Hypothalamus (tissue), 51 donors: ENCODE data around the gene MMP24.
A peak's percentile ranks its signal among the peaks of the same experiment; 100 is the strongest.

Experiments
- DNase-seq, 51 donors: peaks; one replicate each; lab custom pipeline; 2025; lab: John Stamatoyannopoulos, UW

The MMP24 gene

DNA sequence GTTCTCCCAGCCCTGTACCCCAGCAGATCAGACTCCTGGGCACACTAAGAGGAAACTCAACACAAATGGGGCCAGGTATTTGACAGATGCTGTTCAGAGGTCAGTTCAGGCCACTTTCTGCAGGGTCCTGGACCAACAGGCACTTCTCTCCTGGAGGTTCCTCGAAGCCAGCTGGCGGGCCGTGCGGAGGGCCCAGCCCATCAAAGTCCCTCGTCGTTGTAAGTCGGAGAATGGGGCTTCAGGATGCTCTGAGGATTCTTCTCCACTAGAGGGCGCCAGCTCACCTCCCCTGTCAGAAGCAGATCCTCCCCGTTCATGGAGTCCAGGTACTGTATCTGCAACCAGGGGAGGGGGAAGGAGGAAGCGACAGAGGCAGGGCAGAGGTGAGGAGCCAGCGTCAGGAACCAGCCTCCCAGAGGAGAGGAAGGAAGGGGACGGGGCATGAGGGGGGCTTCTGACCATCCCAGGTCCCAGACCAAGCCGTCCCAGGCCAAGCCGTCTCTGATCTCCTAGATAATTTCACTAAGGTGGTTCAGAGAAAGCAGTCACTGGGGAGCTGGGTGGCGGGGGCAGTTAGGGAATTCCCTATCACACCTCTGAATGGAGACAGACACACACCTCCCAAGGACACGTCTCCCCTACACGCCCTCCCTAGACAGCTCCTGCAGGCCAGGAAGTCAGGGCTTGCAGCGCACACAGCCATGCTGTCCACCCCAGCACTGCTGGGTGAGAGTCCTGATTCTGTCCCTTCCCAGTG lies 77.4 kb downstream of the MMP24 start:
- peak in 47 of 51 donors; percentile 8 to 78 (median 46) for DNase-seq

- no peak for DNase-seq
Observed at GRCh38 chr20:35304956-35305355, 78.5 kb downstream of the MMP24 start.

DNA sequence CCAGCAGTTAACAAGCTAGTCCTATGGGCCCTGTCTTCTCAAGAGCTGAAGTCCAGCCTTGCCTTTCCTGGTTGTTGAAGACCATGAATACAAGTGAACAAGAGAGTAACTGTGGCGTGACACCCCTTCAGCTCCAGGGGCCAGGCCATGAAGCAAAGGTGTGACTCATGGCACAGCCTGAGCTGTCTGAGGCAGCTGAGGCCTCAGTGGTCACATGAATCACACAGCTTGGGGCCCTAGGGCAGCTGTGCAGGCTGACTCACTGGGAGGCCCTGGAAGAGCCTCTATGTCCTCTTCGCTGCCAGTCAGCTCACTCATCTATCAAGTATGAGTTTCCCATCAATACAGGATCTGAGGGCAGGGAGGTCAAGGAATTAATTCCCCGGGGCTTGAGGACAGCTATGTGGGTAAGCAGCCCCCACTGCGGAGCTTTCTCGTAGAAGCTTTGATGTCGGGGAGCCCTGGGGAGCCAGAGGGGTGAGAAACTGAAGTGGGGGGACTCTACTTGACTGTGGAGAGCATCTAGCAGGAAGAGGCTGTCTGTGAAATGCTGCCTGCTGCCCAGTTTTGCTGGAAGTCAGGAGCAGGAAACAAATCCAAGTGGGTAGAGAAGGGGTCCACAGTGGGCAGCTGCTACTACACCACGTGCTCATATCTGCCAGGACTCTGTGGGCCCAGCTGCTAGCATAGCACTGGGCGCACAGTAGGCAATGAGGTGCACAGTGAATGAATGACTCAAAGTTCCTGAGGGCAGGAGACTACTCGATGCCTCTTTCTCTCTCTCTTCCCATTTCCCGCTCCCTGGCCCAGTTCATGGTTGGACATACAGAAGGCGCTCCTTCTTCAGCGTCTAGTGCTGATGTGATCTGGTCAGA lies 79.4 kb downstream of the MMP24 start:
- peak in 13 of 51 donors; percentile 7 to 41 (median 13) for DNase-seq

GRCh38 chr20:35306931-35307517 lies 80.5 kb downstream of the MMP24 start:
- DNase-seq: peak in 19 of 51 donors; percentile 4 to 46 (median 21)

DNA sequence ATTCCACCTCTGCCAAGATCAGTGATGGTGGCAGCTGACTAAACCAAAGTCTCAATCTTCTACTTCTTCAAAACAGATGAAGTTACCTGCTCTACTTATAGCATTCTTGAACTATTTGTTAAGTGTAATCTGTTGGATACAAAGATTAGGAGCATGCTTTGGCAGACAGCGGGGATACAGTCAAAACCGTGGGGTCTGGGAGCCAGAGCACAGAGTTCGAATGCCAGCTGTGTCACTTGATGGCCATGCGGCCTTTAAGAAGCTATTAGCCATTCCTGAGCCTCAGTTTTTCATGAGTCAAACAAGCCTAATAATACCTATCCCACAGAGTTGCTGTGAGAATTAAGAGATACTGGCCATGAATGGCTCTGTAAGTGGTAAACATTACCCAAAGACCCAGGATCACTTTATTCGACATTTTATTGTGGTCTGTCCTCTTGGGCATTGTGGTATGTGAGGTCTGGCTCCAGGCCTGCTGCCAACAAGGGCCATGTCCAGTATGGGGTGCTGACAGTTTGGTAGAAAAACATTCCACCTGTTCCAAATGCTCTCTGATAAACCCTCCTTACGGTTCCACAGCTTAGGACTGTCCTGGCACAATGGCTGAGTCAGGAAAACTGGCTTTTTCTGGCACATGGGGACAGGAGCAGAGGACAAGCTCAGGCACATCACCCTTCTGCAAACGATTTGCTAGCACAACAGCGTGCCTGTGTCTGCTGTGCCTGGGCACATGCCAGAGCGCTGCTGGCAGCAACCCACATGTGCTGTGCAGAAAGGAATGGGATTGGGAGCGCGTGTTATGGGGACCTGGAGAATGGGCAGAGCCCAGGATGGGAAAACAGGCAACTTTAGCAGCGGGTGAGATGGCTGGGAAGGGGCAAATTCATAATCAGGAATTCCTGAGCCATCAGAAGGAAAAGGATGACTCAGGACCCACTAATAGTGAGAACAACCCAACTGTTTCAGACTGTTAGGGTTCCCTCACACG lies 81.5 kb downstream of the MMP24 start:
- DNase-seq: peak in 40 of 51 donors; percentile 5 to 77 (median 46)

DNA sequence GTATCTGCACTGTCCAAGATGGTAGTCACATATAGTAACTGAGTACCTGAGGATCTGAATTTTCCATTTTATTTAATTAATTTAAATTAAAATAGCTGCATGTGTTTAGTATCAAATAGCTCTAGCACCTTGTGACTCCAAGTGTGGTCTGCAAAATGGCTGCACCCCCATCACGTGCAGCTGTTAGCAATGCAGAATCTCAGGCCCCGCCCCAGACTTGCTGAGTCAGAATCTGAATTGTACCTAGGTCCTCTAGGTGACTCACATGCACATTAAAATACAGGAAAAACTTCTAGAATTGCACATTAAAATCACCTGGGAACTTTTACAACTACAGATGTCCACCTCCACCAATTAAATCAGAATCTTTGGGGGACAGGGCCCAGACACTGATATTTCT lies 84.9 kb downstream of the MMP24 start:
- DNase-seq: no peak

- no peak for DNase-seq
Observed at GRCh38 chr20:35311822-35312221, 85.3 kb downstream of the MMP24 start.

GRCh38 chr20:35312318-35312717 lies 85.8 kb downstream of the MMP24 start:
- no peak for DNase-seq

DNA sequence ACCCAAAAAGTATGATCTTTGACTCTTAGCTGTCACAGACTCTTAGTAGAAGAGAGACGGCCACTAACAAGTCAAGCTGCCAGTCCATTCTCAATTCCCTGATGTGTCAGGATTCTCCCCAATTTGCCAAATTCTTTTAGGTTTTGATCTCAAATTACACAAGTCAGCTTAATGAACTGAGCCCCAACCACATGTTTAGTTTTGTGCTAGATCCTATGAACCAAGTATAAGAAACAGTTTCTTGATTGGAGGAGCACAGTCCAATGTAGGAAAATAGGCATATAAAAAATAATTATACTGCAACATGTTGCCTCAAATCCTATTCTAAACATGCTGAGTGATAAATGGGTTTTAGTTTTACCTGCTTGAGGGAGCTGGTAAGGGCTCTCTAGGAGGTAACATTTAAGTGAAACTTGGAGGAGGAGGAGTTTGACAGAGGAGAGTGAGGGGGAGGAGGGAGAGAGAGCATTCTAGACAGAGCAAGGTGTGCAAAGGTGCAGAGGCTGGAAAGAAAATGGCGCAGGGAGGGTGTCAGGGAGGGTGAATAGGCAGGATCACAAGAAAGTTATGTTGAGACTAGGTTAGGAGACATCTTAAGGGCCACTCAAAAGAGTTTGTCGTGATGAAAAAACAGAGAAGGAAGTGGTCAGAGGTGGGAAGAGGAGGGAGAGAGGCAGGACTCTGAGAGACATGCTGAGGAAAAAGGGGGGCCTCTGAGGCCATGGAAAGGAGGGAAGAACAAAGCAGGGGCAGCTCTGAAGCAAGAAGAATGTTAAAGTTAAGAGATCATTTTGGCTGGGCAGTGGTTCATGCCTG lies 88.5 kb downstream of the MMP24 start:
- no peak for DNase-seq

DNA sequence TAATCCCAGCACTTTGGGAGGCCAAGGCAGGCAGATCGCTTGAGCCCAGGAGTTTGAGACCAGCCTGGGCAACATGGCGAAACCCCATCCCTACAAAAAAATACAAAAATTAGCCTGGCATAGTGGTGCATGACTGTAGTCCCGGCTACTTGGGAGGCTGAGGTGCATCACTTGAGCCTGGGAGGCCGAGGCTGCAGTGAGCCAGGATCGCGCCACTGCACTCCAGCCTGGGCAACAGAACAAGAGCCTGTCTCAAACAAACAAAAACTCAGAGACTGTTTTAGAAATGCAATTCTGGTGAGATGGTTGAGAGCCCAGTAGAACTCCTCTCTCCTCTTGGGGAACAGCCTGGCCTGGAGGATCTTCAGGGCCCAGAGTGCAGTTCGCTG lies 89.1 kb downstream of the MMP24 start:
- DNase-seq: peak in 1 of 51 donors; percentile 12

DNA sequence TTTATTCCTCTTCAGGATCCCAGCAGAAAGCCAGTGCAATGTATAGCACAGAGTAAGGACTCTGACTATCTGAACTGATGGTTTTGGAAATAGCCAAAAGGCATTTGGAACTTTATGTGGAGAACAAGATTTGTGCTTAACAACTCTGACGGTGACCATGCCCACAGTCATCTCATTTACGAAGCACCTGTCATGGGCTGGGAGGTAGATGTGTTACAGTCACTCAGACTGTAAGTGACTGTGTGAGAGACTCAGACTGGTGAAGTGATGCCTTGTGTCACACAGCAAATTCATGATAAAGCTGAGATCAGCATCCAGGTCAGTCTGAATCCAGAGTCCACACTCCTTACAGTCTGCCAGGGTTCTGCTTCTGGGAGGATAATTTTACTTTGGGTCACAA lies 89.6 kb downstream of the MMP24 start:
- DNase-seq: no peak

DNA sequence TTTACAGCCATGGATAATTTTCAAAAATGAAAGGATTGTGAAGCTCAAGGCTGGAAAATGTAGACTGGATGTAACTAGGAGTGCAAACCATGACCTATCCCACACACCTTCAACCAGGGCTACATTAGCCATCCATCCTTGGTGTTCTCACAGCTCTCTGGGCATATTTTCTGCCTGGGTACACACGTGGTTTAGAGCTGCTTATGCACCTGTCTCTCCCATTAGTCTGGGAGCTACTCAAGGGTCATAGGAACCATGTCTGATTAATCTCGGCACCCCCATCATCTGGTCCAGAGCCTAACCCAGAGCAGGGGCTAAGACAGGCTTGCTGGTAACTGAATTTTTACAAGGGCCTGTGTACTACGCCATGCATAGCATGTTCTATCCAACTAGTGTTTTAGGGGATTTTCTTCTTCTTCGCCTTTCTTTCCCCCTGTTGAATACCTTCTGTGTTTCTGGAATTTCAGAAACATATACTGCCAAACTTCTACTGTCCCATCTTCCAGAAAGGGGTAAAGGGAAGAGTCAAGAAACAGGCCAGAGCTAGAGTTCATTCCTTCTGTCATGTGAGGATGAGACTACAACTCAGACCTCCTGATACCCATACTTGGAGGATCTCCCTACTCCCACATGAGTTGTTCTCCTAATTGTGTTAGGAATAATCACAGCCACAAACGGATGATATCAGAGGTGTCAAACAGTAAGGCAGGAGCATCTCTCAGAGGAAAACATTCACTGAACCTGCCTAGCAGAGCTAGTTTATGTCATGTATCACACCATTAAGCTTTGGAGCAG lies 91.1 kb downstream of the MMP24 start:
- no peak for DNase-seq

DNA sequence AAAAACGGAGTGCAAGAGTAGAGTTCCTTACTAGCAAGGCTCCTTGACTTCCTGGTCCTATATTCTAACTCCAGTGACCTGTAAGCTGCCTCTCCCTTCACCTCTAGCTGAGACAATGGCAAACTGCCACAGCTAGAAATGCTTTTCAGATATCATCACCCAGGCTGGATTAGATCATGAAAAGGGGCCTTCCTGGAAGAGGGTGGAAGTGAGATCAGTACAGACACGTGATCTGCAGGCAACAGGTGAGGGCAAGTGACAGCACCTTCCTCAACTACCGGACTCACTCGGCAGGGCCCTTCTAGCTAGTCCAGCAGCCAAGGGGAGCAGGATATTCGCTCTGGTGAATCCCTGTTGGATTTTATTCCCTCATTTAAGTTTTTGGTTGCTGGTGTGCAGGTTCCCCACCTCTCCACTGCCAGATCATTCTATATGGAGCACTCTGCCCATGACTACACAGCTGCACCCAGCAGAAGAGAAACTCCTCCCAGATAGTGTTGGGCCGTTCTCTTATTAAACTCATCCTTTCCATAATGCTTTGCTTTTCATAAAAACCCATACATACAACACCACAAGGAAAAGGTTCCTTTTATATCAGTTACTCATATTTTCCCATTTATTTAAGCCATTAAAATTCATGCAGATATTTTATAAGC lies 92.1 kb downstream of the MMP24 start:
- DNase-seq: no peak

DNA sequence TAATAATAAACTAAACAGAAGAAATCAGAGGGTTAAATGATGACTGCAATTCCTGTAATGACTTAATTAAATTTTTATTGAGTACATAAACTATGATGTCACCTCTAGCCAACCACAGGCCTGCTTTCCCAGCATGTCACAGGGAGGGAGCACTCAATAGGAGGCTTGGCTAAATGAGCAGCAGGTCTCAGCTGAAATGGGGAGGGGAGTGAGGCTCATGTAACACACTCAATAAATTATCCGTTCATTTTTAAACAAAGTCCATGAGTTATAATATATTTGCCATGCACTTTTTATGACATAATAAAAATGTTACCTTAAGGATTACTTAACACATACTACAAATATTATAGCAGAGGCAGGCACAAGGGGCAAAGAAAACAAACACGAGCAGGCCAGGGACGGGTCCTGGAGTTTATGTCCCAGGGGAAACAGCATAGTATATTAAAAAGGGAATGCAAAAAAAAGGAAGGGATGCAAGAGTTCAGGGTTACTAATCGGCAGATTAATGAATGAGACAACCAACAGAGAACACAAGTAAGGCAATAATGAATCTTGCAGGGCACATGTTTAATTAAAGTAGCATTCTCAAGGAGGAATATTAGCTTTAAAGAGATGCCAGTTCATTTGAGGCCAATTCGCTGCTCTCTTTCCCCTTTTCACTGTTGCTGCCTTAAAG lies 92.8 kb downstream of the MMP24 start:
- DNase-seq: no peak

DNA sequence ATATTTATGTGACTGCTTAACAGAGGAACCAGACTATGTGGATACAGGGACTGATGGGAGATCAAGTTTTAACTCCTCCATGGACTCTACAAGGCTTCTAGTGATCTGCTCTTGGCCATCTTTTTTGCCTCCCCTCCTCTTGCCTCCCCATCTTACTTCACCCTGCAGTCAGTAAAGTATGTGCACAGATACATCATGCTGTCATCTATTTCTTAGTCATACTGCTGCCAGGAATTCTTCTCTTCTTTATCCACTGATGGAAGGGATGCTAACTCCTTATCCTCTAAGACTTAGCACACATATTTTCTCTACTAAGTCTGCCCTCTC lies 93.3 kb downstream of the MMP24 start:
- DNase-seq: no peak

DNA sequence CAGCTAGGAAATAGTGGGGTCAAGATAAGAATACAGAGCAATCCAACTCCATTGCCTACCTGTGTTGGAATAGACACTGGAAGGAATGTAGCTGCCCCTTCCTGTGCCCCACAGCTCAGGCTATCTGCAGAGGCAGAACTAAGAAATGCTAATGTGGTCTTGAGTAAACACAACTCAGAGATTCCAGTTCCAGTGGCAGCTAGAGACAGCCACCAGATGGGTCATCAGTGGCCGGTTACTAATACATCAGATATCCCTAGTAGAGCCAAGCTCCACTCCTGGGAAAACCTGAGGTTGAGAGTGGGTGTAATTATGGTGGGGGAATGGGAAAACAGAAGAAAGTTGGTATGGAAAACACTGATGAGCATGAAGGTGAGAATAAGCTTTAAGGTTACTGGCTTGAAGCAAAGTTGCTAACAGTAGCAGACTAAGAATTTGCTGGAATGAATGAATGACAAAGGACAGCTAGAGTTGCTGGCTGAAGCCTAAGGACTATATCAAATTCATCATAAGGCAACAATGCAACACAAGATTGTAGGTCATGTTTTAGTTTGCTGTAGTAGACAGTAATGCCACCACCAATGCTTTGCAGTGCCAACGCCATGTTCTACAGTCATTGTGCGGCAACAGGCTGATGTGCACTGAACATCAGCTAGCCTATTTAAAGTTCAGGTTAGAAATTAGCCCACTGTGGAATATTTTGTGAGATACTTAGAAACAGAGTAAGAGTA lies 94.1 kb downstream of the MMP24 start:
- DNase-seq: no peak

DNA sequence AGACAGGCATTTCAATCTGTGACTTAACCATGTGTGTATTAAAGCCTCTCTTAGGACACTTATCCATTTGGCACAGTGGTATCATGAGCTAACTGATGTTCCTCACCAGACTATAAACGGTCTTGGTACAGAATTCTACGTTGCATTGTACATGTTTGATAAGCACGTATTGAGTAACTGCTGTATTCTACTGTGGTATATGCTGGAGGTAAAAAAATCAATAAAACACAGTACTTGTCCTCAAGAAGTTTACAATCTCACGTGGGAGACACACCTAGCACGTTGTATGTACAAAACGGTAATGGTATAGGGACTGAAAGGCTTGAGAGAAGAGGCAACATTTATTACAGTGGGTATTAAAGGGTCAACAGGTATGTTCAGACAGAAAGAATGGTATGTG lies 98.9 kb downstream of the MMP24 start:
- no peak for DNase-seq
